Uterus (tissue), 4 donors: ENCODE measurements around the gene RILPL2. TPM values are rescaled to one million over a fixed set of nuclear protein-coding genes. Genes with fewer than 3 reads are reported as not detected.

Experiments used
- DNase-seq, 2 donors: peaks; one replicate each; pipeline ENCODE4 v3.0.0-alpha.2; 2019 to 2020
- H3K27ac ChIP-seq, 2 donors: fragments of 200-600 bp; sonication (generic); 1 replicate in 1 of 2; 2 replicates in 1 of 2; pipeline ENCODE4 v1.5.1; 2016 to 2018
- H3K27me3 ChIP-seq, 2 donors: fragments of 200-600 bp; sonication (generic); one replicate each; pipeline ENCODE4 v1.5.1; 2018 to 2019; ENCODE audit warnings: control low read depth in 1 of 2
- H3K36me3 ChIP-seq, 2 donors: fragments of 200-600 bp; sonication (generic); one replicate each; pipeline ENCODE4 v1.5.1; 2019; ENCODE audit warnings: control low read depth in 1 of 2
- H3K4me1 ChIP-seq, 2 donors: fragments of 200-600 bp; sonication (generic); one replicate each; pipeline ENCODE4 v1.5.1; 2018 to 2019; ENCODE audit warnings: control low read depth in 1 of 2
- H3K4me3 ChIP-seq, 2 donors: fragments of 200-600 bp; sonication (generic); 1 replicate in 1 of 2; 2 replicates in 1 of 2; pipeline ENCODE4 v1.5.1; 2018 to 2019; ENCODE audit warnings: mild to moderate bottlenecking in 1 of 2
- H3K9me3 ChIP-seq, 2 donors: fragments of 200-600 bp; sonication (generic); one replicate each; pipeline ENCODE4 v1.5.1; 2019; ENCODE audit warnings: control low read depth in 1 of 2
- CTCF ChIP-seq, 4 experiments: fragments of 200-600 bp in 2 of 4; fragments of 450-650 bp in 2 of 4; sonication (generic) in 2 of 4; IDR thresholded peaks; one replicate each; pipeline ENCODE4 v1.5.1; 2016 to 2019; ENCODE audit warnings: antibody characterized with exemption in 4 of 4, mild to moderate bottlenecking in 2 of 4, moderate library complexity in 1 of 4
- POLR2A ChIP-seq, 2 donors: fragments of 450-650 bp; IDR thresholded peaks; one replicate each; pipeline ENCODE4 v1.6.1; 2016; ENCODE audit warnings: antibody characterized with exemption in 2 of 2, mild to moderate bottlenecking in 1 of 2, moderate library complexity in 1 of 2
- intact Hi-C: fragments of 100-400 bp; cut with DNase I; formaldehyde crosslinking; loops from one replicate; pipeline ENCODE4 v1.15.1; 2023; ENCODE audit warnings: low total_unique reads
- total RNA-seq, 4 donors: library from RNA; depleted of rRNA in 3 of 4; stranded (reverse); fragments of >200 nt in 3 of 4; gene quantifications; one replicate each; pipeline versions ENCODE4 v1.1.0 to v1.2.4, GENCODE V29; 2014 to 2023
- donor health status: DM: yes; HTN: yes; CAD: no.

RILPL2 gene
- total RNA-seq, 4 donors from 2014 or later = 4.0 to 10.1 (median 5.8) TPM

- H3K27ac ChIP-seq = no peak overlapping the region
- DNase-seq = no peak
- no peaks in the 10 kb centered on the region for H3K36me3 ChIP-seq
- TF ChIP-seq POLR2A (IDR thresholded peaks at IDR 0.05) (no peak), CTCF (IDR thresholded peaks at IDR 0.05) (no peak)
- no peak overlapping the region for H3K4me3 ChIP-seq
- H3K4me1 ChIP-seq = peaks cover 4 to 6% of the 10 kb centered on the region in 2 donors
- H3K9me3 ChIP-seq = no peaks in the 10 kb centered on the region
- intact Hi-C loops = no loop called here
- no peaks in the 10 kb centered on the region for H3K27me3 ChIP-seq
These were observed 13.4 kb upstream of the RILPL2 start for GRCh38 chr12:123449856-123450255.

GRCh38 chr12:123449249-123449733 is 12.8 kb upstream of the RILPL2 start:
- no peak overlapping the region for H3K4me3 ChIP-seq
- H3K27ac ChIP-seq = no peak overlapping the region
- peaks cover 4 to 6% of the 10 kb centered on the region in 2 donors for H3K4me1 ChIP-seq
- no peak for TF ChIP-seq POLR2A (IDR thresholded peaks at IDR 0.05)
- TF ChIP-seq CTCF (IDR thresholded peaks at IDR 0.05) = no peak
- intact Hi-C loops = no loop called here
- no peaks in the 10 kb centered on the region for H3K27me3 ChIP-seq
- no peak for DNase-seq
- H3K36me3 ChIP-seq = no peaks in the 10 kb centered on the region
- H3K9me3 ChIP-seq = no peaks in the 10 kb centered on the region

GRCh38 chr12:123446333-123446713 is 9.8 kb upstream of the RILPL2 start:
- no peak for DNase-seq
- Histone ChIP-seq H3K27me3 (no peaks in the 10 kb centered on the region), H3K4me1 (peaks cover 4 to 6% of the 10 kb centered on the region in 2 donors), H3K9me3 (no peaks in the 10 kb centered on the region), H3K4me3 (no peak overlapping the region), H3K27ac (peak overlapping the region; percentile 80 to 89), H3K36me3 (no peaks in the 10 kb centered on the region)
- no peak for TF ChIP-seq POLR2A (IDR thresholded peaks at IDR 0.05)
- TF ChIP-seq CTCF (IDR thresholded peaks at IDR 0.05) = no peak
- intact Hi-C loops = no loop called here

- peaks cover 4 to 6% of the 10 kb centered on the region in 2 donors for H3K4me1 ChIP-seq
- H3K9me3 ChIP-seq = no peaks in the 10 kb centered on the region
- no peaks in the 10 kb centered on the region for H3K27me3 ChIP-seq
- DNase-seq = peak; percentile 24 to 60
- intact Hi-C loops = no loop called here
- peak overlapping the region in 1 of 2 donors; percentile 2 for H3K4me3 ChIP-seq
- H3K36me3 ChIP-seq = no peaks in the 10 kb centered on the region
- no peak for TF ChIP-seq POLR2A (IDR thresholded peaks at IDR 0.05)
- TF ChIP-seq CTCF (IDR thresholded peaks at IDR 0.05) = no peak
- peak overlapping the region; percentile 80 to 89 for H3K27ac ChIP-seq
These were observed 9.2 kb upstream of the RILPL2 start for GRCh38 chr12:123445388-123446332.
